ENCODE results near the gene PYGL.

Gene PYGL

DNA sequence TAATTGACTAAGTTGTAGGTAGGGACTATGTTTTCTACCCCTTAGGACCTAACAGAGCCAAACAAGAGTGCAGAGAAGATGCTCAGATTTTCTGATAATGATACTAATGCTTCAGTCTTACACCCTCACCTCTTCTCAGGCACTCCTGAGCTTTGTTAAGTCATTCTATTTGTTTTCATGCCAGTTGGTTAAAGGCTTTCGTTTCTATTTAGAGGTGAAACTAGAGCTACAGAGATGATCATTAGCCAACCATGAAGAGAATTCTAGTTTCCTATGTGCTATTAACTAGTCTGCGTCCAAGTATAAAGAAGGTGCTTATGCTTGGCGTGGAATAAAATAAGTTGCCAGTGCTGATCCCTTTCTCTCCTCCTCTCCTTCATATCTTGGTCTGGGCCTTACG is 34.6 kb upstream of the PYGL start:
- ChIA-PET POLR2A (no interaction called here), CTCF (interaction anchor here (0.9 to 1.8 kb wide), 2 partner anchors 9 to 17 kb away, joined by 3 to 6 read pairs; no protein-coding TSS in a partner anchor)
- peak; percentile 31 for DNase-seq (ENCODE audit: extremely low spot score)
- TF ChIP-seq, protein P1, sequence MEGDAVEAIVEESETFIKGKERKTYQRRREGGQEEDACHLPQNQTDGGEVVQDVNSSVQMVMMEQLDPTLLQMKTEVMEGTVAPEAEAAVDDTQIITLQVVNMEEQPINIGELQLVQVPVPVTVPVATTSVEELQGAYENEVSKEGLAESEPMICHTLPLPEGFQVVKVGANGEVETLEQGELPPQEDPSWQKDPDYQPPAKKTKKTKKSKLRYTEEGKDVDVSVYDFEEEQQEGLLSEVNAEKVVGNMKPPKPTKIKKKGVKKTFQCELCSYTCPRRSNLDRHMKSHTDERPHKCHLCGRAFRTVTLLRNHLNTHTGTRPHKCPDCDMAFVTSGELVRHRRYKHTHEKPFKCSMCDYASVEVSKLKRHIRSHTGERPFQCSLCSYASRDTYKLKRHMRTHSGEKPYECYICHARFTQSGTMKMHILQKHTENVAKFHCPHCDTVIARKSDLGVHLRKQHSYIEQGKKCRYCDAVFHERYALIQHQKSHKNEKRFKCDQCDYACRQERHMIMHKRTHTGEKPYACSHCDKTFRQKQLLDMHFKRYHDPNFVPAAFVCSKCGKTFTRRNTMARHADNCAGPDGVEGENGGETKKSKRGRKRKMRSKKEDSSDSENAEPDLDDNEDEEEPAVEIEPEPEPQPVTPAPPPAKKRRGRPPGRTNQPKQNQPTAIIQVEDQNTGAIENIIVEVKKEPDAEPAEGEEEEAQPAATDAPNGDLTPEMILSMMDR (IDR thresholded peaks at IDR 0.05; ENCODE audit: control extremely low read depth, extremely low read depth, low read depth, missing control alignments) = no peak

DNA sequence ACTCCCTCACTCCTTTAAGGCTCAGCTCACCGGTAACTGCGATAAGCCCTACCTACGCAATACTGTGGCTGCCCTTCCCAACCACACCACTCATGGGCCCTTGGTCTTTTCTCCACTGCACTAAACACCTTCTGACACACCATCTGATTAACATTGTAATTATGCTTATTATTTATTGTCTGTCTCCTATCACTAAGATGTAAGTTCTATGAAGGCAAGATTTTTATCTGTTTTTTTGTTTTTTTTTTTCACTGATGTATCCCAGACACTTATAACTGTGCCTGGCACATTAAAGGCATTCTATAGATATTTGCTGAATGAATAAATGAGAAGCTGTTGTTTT is 34.2 kb upstream of the PYGL start:
- POLR2A ChIA-PET = no interaction called here
- no peak for DNase-seq (ENCODE audit: extremely low spot score)
- CTCF ChIA-PET = interaction anchor here (0.9 to 1.8 kb wide), 2 partner anchors 8 to 16 kb away, joined by 3 to 6 read pairs; no protein-coding TSS in a partner anchor
- TF ChIP-seq, protein P1 (IDR thresholded peaks at IDR 0.05; ENCODE audit: control extremely low read depth, extremely low read depth, low read depth, missing control alignments) = no peak

- ChIA-PET CTCF (interaction anchor here (0.9 kb wide), 1 partner anchor 16 kb away, joined by 3 read pairs; no protein-coding TSS in a partner anchor), POLR2A (interaction anchor here (0.6 kb wide), 1 partner anchor 452 kb away, joined by 3 read pairs; no protein-coding TSS in a partner anchor)
- DNase-seq (ENCODE audit: extremely low spot score) = no peak
- TF ChIP-seq, protein P1 (IDR thresholded peaks at IDR 0.05; ENCODE audit: control extremely low read depth, extremely low read depth, low read depth, missing control alignments) = no peak
Measured at GRCh38 chr14:50977863-50978528, 33.7 kb upstream of the PYGL start.

DNA sequence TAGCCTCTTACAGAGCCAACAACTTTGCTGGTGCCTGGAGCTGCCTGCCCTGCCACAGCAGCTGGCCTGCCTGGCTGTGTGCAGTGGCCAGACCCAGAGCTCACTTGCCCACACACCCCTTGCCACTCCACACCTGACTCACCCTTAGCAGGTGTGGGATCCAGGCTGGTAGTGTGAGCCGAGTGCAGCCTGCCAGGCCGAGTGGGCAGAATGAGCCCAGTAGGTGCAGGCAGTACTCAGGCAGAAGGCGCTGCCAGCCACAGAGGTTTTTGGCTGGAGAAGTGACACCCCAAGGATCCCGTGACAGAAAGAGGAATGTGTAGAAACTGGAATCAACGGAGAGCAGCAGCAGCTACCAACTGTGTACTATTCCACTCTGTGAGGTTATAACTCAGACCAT is 29.8 kb upstream of the PYGL start:
- ChIA-PET CTCF (interaction anchor here (0.7 to 1.4 kb wide), 4 partner anchors 9 to 113 kb away, joined by 3 to 4 read pairs (median 4); no protein-coding TSS in a partner anchor), POLR2A (no interaction called here)
- TF ChIP-seq, protein P1 (IDR thresholded peaks at IDR 0.05; ENCODE audit: control extremely low read depth, extremely low read depth, low read depth, missing control alignments) = no peak

DNA sequence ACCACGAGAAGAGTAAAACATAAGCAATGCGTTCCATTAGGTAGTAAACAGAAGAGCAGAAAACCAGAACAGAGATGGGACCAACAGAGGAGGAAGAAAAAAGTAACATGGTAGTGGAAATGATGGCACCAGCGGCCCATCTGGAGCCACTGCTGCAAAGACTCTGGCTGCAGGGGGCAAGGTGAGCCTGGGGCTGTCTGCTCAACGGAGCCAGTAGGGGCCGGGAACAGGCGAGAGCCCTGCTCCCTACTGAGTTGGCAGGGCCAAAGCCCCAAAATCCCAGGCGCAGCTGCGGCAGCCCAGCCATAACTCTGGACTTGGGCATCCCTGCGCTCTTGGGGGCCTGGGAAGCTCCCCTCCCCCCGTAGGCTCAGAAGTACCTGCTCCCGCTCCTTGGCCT is 28.5 kb upstream of the PYGL start:
- no peak for DNase-seq (ENCODE audit: extremely low spot score)
- ChIA-PET POLR2A (no interaction called here), CTCF (no interaction called here)
- TF ChIP-seq, protein P1 (IDR thresholded peaks at IDR 0.05; ENCODE audit: control extremely low read depth, extremely low read depth, low read depth, missing control alignments) = no peak

More for the DNA sequence above, 29.8 kb upstream of the PYGL start:
- no peak for DNase-seq (ENCODE audit: extremely low spot score)

DNA sequence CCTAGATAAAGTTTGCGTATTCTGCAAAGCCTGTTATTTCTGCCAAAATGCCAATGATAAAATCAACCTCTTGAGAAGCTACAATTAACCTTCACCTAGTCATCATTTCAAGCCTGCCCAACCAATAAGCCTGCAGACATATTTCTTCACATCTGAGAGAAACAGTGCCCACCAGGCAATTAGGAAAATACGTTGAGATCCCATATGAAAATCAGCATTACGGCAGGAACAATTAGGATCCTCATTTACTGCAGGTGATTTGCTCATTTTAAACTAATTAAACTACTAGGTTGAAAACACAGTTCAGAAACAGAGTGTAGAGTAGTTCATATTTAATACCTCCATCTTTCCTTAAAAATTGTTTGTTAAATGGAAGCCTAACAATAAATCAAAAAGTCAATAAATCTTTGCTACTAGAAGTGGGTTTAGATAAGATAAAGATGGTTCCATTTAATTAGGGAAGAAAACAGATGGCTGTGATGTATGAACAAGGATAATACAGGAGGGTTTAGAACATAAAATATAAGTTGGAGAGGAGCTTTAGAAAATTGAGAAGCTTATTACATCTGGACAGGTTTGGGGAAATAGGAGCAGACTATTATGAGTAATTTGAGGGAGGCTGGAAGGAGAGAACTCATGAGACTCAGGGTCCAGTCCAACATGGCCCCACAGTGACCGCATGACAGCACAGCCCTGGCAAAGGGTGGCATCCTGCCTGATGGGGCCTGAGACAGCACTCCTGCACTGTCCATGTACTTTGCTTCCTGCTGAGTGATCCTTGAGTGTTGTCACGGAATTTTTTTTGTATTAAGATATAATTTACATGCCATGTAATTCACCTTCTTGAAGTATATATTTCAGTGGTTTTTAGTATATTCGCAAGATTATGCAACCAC is 26.9 kb upstream of the PYGL start:
- CTCF ChIA-PET = interaction anchor here (1.0 to 1.5 kb wide), 2 partner anchors 8 to 808 kb away, joined by 3 to 6 read pairs; no protein-coding TSS in a partner anchor
- no peak for DNase-seq (ENCODE audit: extremely low spot score)
- POLR2A ChIA-PET = no interaction called here
- TF ChIP-seq, protein P1 (IDR thresholded peaks at IDR 0.05; ENCODE audit: control extremely low read depth, extremely low read depth, low read depth, missing control alignments) = no peak

Data from GM10248 (cell line).